Loucy (cell line): ENCODE data around the gene RCOR1.

Experiments
- H2AFZ ChIP-seq: fragments of 200-600 bp; sonication (generic); 2 replicates; pipeline ENCODE4 v1.6.0; 2016; ENCODE audit warnings: antibody characterized with exemption, mild to moderate bottlenecking, low read length, moderate library complexity
- H3F3A ChIP-seq: fragments of 200-600 bp; 2 replicates; pipeline ENCODE4 v1.6.0; 2016; ENCODE audit warnings: antibody characterized with exemption, low read depth, mild to moderate bottlenecking
- H3K27me3 ChIP-seq: fragments of 200-600 bp; sonication (generic); 2 replicates; pipeline ENCODE4 v1.6.1; 2014; ENCODE audit warnings: low read length, mild to moderate bottlenecking; ENCODE audit not compliant: insufficient read depth, poor library complexity, severe bottlenecking
- H3K36me3 ChIP-seq: fragments of 200-600 bp; sonication (generic); 2 replicates; pipeline ENCODE4 v1.6.1; 2016; ENCODE audit warnings: low read length; ENCODE audit not compliant: insufficient read depth
- H3K4me1 ChIP-seq: fragments of 200-600 bp; sonication (generic); 2 replicates; pipeline ENCODE4 v1.5.1; 2014; ENCODE audit warnings: low read length, mild to moderate bottlenecking; ENCODE audit not compliant: insufficient read depth, poor library complexity, severe bottlenecking
- H3K4me2 ChIP-seq: fragments of 200-600 bp; sonication (generic); 2 replicates; pipeline ENCODE4 v1.6.0; 2014; ENCODE audit warnings: antibody characterized with exemption, low read length, low read depth, mild to moderate bottlenecking; ENCODE audit not compliant: poor library complexity, severe bottlenecking
- H3K4me3 ChIP-seq: fragments of 200-600 bp; sonication (generic); 2 replicates; pipeline ENCODE4 v1.5.1; 2014; ENCODE audit warnings: low read length, mild to moderate bottlenecking, mixed read lengths; ENCODE audit not compliant: poor library complexity, severe bottlenecking
- H3K79me2 ChIP-seq: fragments of 200-600 bp; sonication (generic); 2 replicates; pipeline ENCODE4 v1.6.1; 2014; ENCODE audit warnings: low read length; ENCODE audit not compliant: insufficient read depth
- H3K9ac ChIP-seq: fragments of 200-600 bp; sonication (generic); 2 replicates; pipeline ENCODE4 v1.6.0; 2014; ENCODE audit warnings: mild to moderate bottlenecking, low read depth, low read length, moderate library complexity; ENCODE audit not compliant: poor library complexity, severe bottlenecking
- H3K9me2 ChIP-seq: fragments of 200-600 bp; sonication (generic); replicated peaks from 2 replicates; pipeline ENCODE4 v1.6.1; 2016; ENCODE audit warnings: low read depth, low read length, mixed read lengths
- H3K9me3 ChIP-seq: fragments of 200-600 bp; sonication (generic); 2 replicates; pipeline ENCODE4 v1.6.1; 2014; ENCODE audit warnings: mild to moderate bottlenecking, antibody characterized with exemption, low read length, low read depth; ENCODE audit not compliant: insufficient read depth
- H4K20me1 ChIP-seq: fragments of 200-600 bp; sonication (generic); 2 replicates; pipeline ENCODE4 v1.6.0; 2014; ENCODE audit warnings: antibody characterized with exemption, low read length, mild to moderate bottlenecking; ENCODE audit not compliant: insufficient read depth, poor library complexity, severe bottlenecking
- CTCF ChIP-seq: fragments of 200-600 bp; sonication (generic); conservative IDR thresholded peaks from 2 replicates; pipeline ENCODE4 v1.5.1; 2014; ENCODE audit warnings: mild to moderate bottlenecking, antibody characterized with exemption, low read length
- EZH2phosphoT487 ChIP-seq: fragments of 200-600 bp; IDR thresholded peaks from 2 replicates; pipeline ENCODE4 v1.6.1; 2018; ENCODE audit warnings: antibody characterized with exemption, mild to moderate bottlenecking, moderate library complexity, borderline replicate concordance

The RCOR1 gene

GRCh38 chr14:102620413-102620812 is 28.0 kb downstream of the RCOR1 start:
- Histone ChIP-seq H2AFZ (no peak overlapping the region), H3K9me2 (no peaks in the 10 kb centered on the region), H3K79me2 (peaks cover 93% of the 10 kb centered on the region), H4K20me1 (peaks cover 58% of the 10 kb centered on the region), H3K27me3 (no peaks in the 10 kb centered on the region), H3K4me2 (no peak overlapping the region), H3F3A (no peaks in the 10 kb centered on the region; the same call in 1 of the 2 replicates), H3K4me1 (no peaks in the 10 kb centered on the region), H3K9ac (no peak overlapping the region), H3K36me3 (peaks cover 16% of the 10 kb centered on the region; the same call in 1 of the 2 replicates), H3K4me3 (no peak overlapping the region), H3K9me3 (no peaks in the 10 kb centered on the region)
- TF ChIP-seq CTCF (no peak), EZH2phosphoT487 (no peak)

GRCh38 chr14:102622262-102622885 is 29.9 kb downstream of the RCOR1 start:
- peaks cover 28% of the 10 kb centered on the region; the same call in 1 of the 2 replicates for H3K36me3 ChIP-seq
- no peak overlapping the region for H3K9ac ChIP-seq
- H2AFZ ChIP-seq = no peak overlapping the region
- no peak overlapping the region for H3K4me2 ChIP-seq
- no peaks in the 10 kb centered on the region for H3K9me3 ChIP-seq
- no peak overlapping the region for H3K4me3 ChIP-seq
- TF ChIP-seq CTCF (no peak), EZH2phosphoT487 (no peak)
- no peaks in the 10 kb centered on the region for H3K9me2 ChIP-seq
- H3K27me3 ChIP-seq = no peaks in the 10 kb centered on the region
- peaks cover 92% of the 10 kb centered on the region for H3K79me2 ChIP-seq
- H3F3A ChIP-seq = no peaks in the 10 kb centered on the region; the same call in 1 of the 2 replicates
- H3K4me1 ChIP-seq = no peaks in the 10 kb centered on the region
- peaks cover 63% of the 10 kb centered on the region for H4K20me1 ChIP-seq

- Histone ChIP-seq H3F3A (no peaks in the 10 kb centered on the region; the same call in 1 of the 2 replicates), H3K4me2 (no peak overlapping the region), H3K4me3 (no peak overlapping the region), H3K9ac (no peak overlapping the region), H3K4me1 (peaks cover 11% of the 10 kb centered on the region), H3K9me3 (no peaks in the 10 kb centered on the region), H2AFZ (no peak overlapping the region), H3K36me3 (peaks cover 32% of the 10 kb centered on the region; the same call in 1 of the 2 replicates), H4K20me1 (peaks cover 73% of the 10 kb centered on the region), H3K9me2 (no peaks in the 10 kb centered on the region), H3K27me3 (no peaks in the 10 kb centered on the region), H3K79me2 (peaks cover 92% of the 10 kb centered on the region)
- no peak for TF ChIP-seq CTCF
- no peak for TF ChIP-seq EZH2phosphoT487
Measured at GRCh38 chr14:102624666-102625065, 32.2 kb downstream of the RCOR1 start.
